ENCODE data around the gene CA12.
"Not testable (repeated sequence)": the region's sequence is repeated elsewhere in the genome, so short reads cannot be mapped to it uniquely, and the experiment has no call there.

The CA12 gene

DNA sequence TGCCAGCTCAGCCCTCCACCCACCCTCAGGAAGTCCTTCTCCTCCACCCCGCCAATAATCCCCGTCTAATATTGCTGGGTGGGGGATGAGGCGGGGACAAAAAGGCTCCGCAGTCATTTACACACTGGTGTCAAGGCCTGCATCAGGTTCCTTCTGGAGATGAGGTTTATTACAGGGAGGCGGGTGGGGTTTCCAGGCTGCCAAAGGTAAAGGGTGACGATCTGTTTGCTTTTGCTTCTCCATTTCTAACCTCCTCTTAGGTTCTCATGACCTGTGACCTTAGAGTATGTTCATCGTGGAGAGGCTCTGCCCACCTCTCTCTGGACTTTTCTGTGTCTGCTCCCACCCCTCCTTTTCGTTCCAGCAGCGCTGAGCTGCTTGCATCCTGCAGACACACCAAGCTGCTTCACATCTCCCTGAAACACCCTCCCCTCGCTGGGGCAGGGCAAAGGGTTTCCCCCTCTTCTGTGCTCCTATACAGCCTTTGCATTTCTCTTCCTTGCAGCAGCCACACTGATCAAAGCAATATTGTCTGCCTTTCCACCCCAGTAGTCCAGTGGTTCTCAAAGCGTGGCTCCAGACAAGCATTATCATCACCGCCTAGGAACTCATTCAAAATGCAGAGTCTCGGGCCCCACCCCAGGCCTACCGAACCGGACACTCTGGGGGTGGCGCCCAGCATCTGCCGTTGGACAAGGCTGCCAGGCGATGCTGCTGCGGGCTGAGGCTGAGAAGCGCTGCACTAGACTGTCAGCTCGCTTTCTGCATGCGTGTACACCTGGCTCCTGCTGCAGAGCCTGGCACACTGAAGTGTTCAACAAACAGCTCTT, 26.6 kb downstream of the CA12 start:
- no peak for DNase-seq

GRCh38 chr15:63353887-63354286, 27.8 kb downstream of the CA12 start:
- DNase-seq = no peak

DNA sequence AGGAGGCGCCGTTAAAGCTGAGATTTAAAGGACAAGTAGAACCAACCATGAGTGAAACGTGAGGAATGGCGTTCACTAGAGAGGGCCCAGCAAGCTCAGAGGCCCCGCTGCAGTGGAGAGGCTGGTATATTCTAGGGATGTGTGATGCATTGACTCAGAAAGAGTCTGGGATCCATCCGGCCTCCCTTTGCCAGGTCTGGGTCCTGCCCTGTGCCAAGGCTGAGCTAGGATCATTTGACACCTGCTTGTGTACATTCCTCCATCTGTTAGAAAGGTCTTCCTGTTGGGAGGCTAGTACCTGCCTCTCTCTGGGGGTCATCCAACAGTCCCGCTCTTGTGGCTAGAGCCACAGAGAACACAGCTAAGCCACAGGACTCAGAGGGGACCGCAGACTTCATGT, 28.4 kb downstream of the CA12 start:
- DNase-seq = no peak

- no peak for DNase-seq
Measured at GRCh38 chr15:63352808-63353207, 28.8 kb downstream of the CA12 start.

- DNase-seq = no peak
Measured at GRCh38 chr15:63351170-63351569, 30.5 kb downstream of the CA12 start.

DNA sequence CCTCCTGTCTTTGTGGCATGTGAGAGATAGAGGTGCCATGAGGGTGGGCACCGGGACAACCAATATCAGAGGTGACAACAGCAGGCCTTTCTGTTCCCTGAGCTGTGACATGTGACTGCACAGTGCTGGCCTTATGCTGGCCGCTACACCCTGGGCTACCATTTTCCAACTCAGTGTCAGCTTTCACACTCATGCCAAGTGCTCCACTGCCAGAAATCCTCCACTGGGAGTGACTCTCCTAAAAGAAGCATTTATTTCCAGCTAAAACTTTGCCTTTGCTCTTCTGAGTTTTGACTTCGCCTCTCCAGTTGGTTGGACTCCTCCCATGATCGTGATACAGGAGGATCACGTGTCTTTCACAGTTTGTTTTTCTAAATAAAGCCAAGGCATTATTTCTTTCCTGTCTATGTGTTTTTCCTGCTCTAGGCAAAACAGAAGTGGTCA, 31.4 kb downstream of the CA12 start:
- DNase-seq = no peak

DNA sequence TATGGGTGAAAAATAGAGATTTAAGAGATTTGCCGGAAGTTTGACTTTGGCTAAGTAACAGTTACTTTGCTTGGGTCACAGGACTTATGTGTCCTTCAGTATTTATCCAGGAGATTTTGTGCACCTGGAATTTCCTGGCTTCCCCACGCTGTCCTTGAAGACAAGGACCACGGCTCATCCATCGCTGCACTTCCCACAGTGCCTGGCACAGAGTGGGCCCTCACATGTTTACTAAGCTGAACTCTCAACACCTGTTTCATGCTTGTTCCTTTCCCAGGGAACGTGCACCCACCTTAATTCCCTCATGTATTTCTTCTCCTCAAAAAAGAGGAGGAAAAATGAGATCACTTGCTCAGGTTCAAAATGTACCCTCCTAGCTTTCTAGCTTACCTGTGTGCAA, 32.0 kb downstream of the CA12 start:
- DNase-seq = no peak

DNA sequence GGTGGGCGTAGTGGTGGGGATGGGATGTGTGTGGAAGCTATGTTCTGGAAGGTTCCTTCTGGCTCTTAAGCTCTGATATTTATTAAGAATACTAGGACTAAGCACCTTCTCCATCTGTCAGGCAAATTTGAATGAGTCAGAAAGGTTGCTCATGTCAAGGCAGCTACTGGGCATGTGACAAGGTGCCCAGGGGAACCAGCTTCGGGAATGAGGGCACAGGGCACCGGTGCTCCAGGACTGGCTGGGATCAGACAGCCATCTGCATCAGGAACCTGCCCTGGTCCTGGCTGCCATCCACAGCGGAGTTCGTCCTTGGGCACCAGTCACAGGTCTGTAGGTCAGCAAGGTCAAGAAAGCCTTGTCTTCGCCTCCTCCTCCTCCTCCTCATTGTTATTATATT, 32.5 kb downstream of the CA12 start:
- DNase-seq = no peak

GRCh38 chr15:63348392-63348791, 33.3 kb downstream of the CA12 start:
- no peak for DNase-seq

DNA sequence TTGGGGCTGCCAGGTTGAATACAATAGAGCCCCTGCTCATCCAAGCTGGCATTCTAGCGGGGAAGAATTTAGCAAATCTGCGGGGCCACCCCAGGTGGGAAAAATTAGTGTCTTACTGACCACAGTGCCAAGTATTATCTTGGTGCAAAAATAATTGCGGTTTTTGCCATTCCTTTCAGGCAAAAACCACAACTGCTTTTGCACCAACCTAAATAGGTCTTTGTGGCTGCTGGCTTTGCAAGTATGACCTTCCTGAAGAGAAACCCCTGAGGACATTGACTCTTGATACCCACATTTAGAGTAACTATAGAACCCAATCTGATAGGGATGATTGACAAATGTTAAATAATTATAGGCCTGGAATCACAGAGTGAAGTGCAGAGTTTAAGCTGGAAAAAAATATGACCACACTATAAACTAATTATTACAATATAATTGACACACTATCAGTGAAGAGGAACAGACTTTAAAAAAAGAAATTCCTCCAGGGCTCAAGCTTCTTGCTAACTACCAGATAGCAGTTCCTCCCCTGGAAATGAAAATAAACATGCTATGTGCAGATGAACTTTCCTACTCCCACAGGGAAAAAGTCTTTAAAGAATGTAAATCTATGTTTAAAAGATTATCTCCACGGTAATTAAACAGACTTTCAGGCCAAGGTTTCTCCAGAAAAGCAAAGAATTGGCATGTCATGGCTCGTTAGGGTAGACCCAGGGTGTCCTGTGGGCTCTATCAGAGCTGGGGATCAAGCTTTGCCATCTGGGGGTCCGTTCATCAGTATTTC, 34.4 kb downstream of the CA12 start:
- no peak for DNase-seq

- DNase-seq = no peak
Measured at GRCh38 chr15:63345391-63345752, 36.3 kb downstream of the CA12 start.

GRCh38 chr15:63344731-63345390, 36.8 kb downstream of the CA12 start:
- DNase-seq = no peak

DNA sequence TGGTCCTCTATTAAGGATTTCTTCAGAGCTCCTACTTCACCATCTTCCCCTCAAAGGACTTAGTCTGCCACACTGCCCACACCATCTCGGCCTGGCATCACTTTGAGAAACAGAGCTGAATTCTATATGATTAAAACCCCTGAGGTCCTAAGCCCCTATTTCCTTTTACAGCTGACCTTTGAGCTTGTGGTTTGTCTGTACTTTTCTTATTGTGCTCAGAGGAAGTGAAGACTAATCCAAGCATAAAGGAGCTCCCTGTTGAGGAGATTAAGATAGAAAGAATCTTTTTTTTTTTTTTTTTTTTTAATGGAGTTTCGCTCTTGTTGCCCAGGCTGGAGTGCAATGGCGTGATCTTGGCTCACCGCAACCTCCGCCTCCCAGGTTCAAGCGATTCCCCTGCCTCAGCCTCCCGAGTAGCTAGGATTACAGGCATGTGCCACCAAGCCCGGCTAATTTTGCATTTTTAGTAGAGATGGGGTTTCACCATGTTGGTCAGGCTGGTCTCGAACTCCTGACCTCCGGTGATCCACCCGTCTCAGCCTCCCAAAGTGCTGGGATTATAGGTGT, 38.6 kb downstream of the CA12 start:
- DNase-seq = not testable (repeated sequence)

GRCh38 chr15:63341898-63342297, 39.7 kb downstream of the CA12 start:
- DNase-seq = no peak

- DNase-seq = no peak
Measured at GRCh38 chr15:63340878-63341277, 40.8 kb downstream of the CA12 start.

DNA sequence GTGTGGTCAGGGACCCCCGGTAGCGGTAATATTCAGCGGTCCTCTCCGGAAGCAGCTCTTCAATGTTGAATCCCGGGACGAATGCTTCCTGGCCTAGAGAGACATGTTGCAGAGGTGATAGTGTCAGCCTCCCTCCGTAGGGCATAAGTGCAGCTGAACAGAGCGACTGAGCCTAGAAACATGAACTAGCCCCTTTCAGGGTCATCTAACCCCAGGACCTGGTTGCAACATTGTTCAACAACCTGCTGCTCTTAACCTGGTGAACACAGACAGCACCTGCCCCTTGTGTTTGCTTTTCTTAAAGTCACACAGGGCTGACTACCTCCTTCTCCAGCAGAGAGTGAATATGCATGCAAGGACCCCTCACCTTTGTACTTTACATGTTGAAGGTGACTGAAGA, 41.3 kb downstream of the CA12 start:
- DNase-seq = no peak

DNA sequence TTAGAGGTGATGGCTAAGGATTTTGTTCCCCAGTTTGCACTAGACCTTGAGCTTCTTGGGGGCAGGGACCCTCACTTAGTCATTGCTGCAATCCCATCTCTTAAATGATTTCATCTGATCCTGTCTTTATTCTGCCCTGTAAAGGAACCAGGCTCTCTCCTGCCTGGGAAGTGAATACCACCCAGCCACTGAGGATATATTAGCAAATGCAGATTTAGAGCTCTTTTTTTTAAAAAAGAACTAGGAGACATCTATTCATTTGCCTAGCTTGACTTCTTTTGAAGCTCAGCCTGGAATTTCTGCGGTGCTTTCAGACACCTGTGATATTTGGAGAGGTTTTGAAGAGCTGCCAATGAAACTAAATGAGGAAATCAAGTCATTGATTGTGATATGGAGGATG, 41.8 kb downstream of the CA12 start:
- no peak for DNase-seq

DNA sequence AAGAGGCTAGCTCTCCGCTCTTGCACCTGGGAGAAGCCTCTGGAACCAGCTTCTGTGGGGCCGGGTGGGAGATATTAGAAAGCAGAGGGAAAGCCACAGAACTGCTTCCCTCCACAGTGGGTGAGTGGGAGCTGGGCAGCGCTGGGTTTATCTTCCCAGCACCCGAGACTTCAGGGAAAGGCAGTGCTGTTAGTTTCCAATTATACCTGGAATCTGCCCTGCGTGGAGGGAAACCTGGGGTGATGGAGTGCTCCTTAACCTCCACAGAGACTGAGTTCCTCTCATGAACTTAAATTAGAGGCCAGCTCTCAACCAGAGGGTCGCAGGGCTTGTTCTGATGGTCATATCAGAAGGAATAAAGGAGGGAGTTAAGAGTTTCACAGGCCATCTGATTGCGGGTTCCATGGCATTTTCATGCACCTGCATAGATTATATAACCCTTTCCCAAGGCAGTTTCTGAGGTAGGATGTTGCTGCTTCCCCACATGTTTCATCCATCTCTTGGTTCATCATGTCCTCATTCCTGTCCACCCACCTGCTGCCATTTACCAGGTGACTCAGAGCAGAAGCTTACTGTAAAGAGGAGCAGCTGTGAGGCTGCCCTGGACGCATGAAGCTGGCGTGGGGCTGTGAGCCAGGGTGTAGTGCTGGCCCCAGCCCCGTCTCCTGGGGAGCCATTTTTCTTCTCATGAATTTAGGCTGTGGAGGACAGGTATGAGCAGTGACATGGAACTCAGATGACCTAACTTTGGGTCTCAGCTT, 42.5 kb downstream of the CA12 start:
- no peak for DNase-seq

DNA sequence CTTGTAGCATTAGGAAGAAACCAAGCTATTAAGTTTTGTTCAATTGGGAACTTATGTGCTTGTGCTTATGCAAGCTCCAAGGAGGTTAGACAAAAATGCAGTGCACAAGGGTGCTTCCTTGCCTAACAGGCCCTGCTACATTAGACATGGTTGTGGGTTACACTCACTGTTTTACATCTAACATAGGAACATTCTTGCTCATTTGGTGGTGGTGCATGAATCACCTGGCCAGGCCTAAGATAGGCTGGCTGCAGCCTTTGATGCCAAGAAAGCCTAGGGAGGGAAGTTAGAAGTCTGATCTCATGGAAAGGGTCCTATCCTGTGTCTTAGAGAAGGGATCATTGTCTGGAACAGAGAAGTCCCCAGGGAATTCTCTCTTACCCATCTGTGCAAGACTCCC, 43.5 kb downstream of the CA12 start:
- no peak for DNase-seq

- DNase-seq = no peak
Measured at GRCh38 chr15:63337046-63337445, 44.6 kb downstream of the CA12 start.

DNA sequence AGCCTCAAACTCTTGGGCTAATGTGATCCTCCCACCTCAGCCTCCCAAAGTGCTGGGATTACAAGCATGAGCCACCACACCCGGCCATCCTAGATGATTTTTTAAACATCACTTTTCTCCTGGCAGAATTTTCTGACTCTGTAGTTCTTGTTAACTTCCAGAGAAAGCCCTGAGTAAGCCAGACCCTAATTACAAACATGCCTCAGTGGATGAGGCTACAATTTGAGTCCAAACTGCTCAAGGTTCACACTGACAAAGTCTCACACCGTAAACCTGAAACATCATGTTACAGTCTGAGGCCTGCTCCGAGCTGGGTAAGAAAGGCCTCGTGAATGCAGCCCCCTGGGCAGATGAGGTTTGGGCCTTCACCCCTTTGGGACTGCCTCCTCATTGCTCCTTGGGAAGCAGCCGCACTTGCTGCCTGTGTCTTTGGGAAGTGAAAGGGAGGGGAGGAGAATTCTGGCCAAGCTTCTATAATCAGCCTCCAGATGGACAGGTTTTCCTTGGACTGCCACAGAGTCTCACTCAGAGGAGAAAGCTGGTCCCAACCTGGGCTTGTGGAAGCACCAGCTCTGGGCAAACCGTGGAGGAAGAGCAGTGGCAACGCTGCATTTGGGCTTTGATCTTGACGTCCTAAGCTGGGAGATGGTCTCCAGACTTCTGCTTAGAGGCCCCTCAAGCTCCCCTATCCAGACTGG, 46.0 kb downstream of the CA12 start:
- DNase-seq = no peak

DNA sequence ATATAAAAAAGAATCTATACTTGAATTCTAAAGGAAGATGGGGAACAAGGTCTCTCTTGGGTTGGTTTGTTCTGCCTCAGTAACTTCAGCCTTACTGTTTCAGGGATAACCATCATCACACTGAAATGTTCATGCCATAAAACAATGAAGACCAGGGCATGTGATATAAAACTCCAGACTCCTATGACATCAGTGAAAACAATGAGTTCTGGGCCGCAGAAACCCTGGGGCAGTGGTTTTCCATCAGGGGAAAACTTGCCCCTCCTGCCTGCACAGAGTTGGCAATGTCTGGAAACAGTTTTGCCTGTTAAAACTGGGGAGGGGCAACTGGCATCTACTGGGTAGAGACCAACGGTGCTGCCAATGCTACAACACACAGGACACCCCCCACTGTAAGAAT, 46.8 kb downstream of the CA12 start:
- DNase-seq = no peak

Data from NCI-H524 treated with DMSO at 0.1 percent for 48 hours (cell line).